ENCODE data around the gene PRKAR1B. TPM values are rescaled to one million over a fixed set of nuclear protein-coding genes. Genes with fewer than 3 reads are reported as not detected.

The PRKAR1B gene
- total and polyA plus RNA-seq, 7 experiments from 2014 or later: 16.1 to 51.4 (median 28.7) TPM

DNA sequence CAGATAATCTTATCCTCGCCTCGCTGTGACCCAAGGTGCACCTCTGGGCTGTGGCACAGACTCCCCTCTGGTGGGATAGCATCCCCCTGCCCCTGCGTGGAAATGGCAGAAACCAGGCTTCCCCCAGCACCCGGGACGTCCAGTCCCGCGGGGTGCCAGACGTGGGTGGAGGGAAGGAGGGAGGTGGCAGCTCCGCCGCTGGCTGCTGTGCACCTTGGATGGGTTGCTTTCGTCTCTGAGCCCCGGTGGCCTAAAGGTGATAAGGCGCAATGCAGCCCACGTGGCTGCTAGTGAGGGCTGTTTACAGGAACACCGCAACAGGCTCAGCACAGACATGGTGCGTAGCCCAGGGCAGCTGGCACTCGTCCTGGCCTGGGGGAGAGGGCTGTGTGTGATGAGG is 193.8 kb downstream of the PRKAR1B start:
- intact Hi-C loops (cut with micrococcal nuclease): no loop called here
- Histone ChIP-seq H3K9me3 (ENCODE audit: control insufficient read depth in 2 of 3, low read length in 3 of 3) (no peaks in the 10 kb centered on the region), H3K4me3 (ENCODE audit: low read length) (no peak overlapping the region), H3K27me3 (ENCODE audit: control insufficient read depth in 2 of 2, insufficient read depth in 2 of 2, low read length in 2 of 2) (no peaks in the 10 kb centered on the region), H3K36me3 (ENCODE audit: control insufficient read depth in 2 of 3, insufficient read depth in 3 of 3, low read length in 3 of 3) (no peaks in the 10 kb centered on the region), H3K27ac (ENCODE audit: low read depth, low read length) (no peak overlapping the region), H3K4me1 (ENCODE audit: control insufficient read depth in 2 of 2, insufficient read depth in 2 of 2, low read length in 2 of 2) (no peaks in the 10 kb centered on the region)
- no peak for DNase-seq
- Mint-ChIP-seq H3K4me1 (peaks cover 0 to 6% (median 0%) of the 10 kb centered on the region in 7 donors), H3K27ac (no peak overlapping the region), H3K36me3 (no peaks in the 10 kb centered on the region), H3K9me3 (peaks cover 0 to 1% (median 0%) of the 10 kb centered on the region in 11 donors), H3K4me3 (no peak overlapping the region), H3K27me3 (peaks cover 0 to 6% (median 0%) of the 10 kb centered on the region in 5 donors)
- ChIA-PET CTCF (no interaction called here), POLR2A (no interaction called here)
- ATAC-seq: peak; percentile 8

DNA sequence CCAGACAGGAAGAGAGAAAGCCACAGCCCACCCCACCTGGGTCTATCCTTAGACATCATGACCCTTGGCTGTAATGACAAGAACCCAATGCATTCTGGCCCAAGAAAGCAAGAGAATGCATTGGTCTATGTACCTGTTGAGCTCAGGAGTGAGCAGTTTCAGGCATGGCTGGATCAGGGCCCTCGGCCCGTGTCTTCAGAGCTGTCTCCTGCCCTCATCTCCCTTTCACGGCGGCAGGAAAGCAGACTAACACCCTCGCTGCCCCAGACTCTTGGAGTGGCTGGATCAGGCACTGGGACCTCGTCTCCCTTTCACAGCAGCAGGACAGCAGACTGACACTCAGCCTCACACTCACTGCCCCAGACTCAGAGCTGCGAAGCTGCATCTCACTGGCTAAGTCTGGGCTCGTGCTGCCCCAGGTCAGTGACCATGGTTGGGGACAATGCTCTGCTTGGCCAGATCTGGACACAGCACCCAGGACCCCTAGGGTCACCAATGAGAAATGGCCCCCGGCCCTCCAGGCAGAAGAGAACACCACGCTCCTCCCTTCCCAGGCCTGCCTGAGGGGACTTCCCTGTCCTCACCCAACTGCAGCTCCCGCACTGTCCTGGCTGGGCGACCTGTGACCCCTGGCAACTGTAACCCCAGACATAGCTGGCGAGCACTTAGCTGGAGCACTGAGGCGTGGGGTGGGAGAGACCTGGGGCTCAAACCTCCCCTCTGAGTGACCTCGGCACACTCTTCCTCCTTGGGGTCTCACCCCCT is 194.5 kb downstream of the PRKAR1B start:
- no peak for DNase-seq

DNA sequence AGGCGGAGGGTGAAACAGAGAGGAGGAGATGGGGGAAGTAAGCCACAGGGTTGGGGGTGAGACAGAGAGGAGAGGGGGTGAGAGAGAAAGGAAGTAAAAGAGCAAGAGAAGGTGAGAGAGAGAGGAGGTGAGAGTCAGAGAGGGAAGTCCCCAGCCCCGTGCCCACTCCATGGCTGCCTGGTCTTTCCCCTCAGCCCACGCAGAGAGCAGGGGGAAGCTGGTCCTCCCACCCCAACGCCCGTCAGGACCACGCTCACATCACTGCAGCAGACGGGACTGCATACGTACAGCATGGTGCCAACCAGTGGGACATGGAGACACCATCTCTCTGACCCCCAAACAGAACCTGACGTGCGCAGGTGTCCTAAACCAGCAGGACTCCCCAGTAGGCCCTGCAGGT is 195.3 kb downstream of the PRKAR1B start:
- DNase-seq (no peak), ATAC-seq (peak; percentile 20)
- POLR2A ChIA-PET: no interaction called here
- no peaks in the 10 kb centered on the region for H3K36me3 ChIP-seq (ENCODE audit: control insufficient read depth in 2 of 3, insufficient read depth in 3 of 3, low read length in 3 of 3)
- H3K27me3 ChIP-seq (ENCODE audit: control insufficient read depth in 2 of 2, insufficient read depth in 2 of 2, low read length in 2 of 2): no peaks in the 10 kb centered on the region
- H3K9me3 ChIP-seq (ENCODE audit: control insufficient read depth in 2 of 3, low read length in 3 of 3): no peaks in the 10 kb centered on the region
- H3K4me1 Mint-ChIP-seq: peaks cover 0 to 6% (median 0%) of the 10 kb centered on the region in 7 donors
- no peaks in the 10 kb centered on the region for H3K36me3 Mint-ChIP-seq
- no peak overlapping the region for H3K27ac ChIP-seq (ENCODE audit: low read depth, low read length)
- no peak overlapping the region for H3K4me3 ChIP-seq (ENCODE audit: low read length)
- H3K4me3 Mint-ChIP-seq: no peak overlapping the region
- CTCF ChIA-PET: no interaction called here
- peaks cover 0 to 1% (median 0%) of the 10 kb centered on the region in 11 donors for H3K9me3 Mint-ChIP-seq
- peaks cover 0 to 6% (median 0%) of the 10 kb centered on the region in 5 donors for H3K27me3 Mint-ChIP-seq
- intact Hi-C loops (cut with micrococcal nuclease): no loop called here
- no peaks in the 10 kb centered on the region for H3K4me1 ChIP-seq (ENCODE audit: control insufficient read depth in 2 of 2, insufficient read depth in 2 of 2, low read length in 2 of 2)
- H3K27ac Mint-ChIP-seq: no peak overlapping the region

More for the DNA sequence above, 194.5 kb downstream of the PRKAR1B start:
- Mint-ChIP-seq H3K4me1 (peaks cover 0 to 6% (median 0%) of the 10 kb centered on the region in 7 donors), H3K9me3 (peaks cover 0 to 1% (median 0%) of the 10 kb centered on the region in 11 donors), H3K27ac (peak overlapping the region in 1 of 9 donors; percentile 32), H3K27me3 (peaks cover 0 to 6% (median 0%) of the 10 kb centered on the region in 5 donors), H3K36me3 (no peaks in the 10 kb centered on the region), H3K4me3 (no peak overlapping the region)
- ChIA-PET CTCF (no interaction called here), POLR2A (no interaction called here)
- intact Hi-C loops (cut with micrococcal nuclease): no loop called here
- H3K4me3 ChIP-seq (ENCODE audit: low read length): no peak overlapping the region
- no peak overlapping the region for H3K27ac ChIP-seq (ENCODE audit: low read depth, low read length)
- H3K27me3 ChIP-seq (ENCODE audit: control insufficient read depth in 2 of 2, insufficient read depth in 2 of 2, low read length in 2 of 2): no peaks in the 10 kb centered on the region
- no peaks in the 10 kb centered on the region for H3K36me3 ChIP-seq (ENCODE audit: control insufficient read depth in 2 of 3, insufficient read depth in 3 of 3, low read length in 3 of 3)
- no peaks in the 10 kb centered on the region for H3K4me1 ChIP-seq (ENCODE audit: control insufficient read depth in 2 of 2, insufficient read depth in 2 of 2, low read length in 2 of 2)
- no peaks in the 10 kb centered on the region for H3K9me3 ChIP-seq (ENCODE audit: control insufficient read depth in 2 of 3, low read length in 3 of 3)
- ATAC-seq: no peak

DNA sequence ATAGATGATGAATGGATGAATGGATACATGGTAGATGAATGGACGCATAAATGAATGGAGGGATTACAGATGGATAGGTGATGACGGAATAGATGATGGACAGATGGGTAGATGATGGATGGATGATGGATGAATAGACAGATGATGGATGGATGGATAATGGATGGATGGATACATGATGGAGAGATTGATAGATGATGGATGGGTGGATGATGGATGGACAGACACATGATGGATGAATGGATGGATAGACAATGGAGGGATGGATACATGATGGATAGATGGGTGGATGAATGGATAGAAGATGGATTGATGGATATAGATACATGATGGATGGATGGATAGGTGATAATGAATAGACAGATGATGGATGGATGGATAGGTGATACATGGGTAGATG is 198.6 kb downstream of the PRKAR1B start:
- POLR2A ChIA-PET: no interaction called here
- Mint-ChIP-seq H3K27me3 (peaks cover 5 to 22% (median 6%) of the 10 kb centered on the region in 5 donors), H3K27ac (no peak overlapping the region), H3K4me3 (no peak overlapping the region), H3K36me3 (no peaks in the 10 kb centered on the region), H3K9me3 (no peaks in the 10 kb centered on the region), H3K4me1 (peaks cover 0 to 6% (median 0%) of the 10 kb centered on the region in 7 donors)
- no peak for DNase-seq
- H3K36me3 ChIP-seq (ENCODE audit: control insufficient read depth in 2 of 3, insufficient read depth in 3 of 3, low read length in 3 of 3): no peaks in the 10 kb centered on the region
- H3K4me3 ChIP-seq (ENCODE audit: low read length): no peak overlapping the region
- intact Hi-C loops (cut with micrococcal nuclease): loop anchor here in 1 of 2 donors (10.0 kb wide), 2 partner anchors 164 to 206 kb away; no protein-coding TSS in a partner anchor
- no peaks in the 10 kb centered on the region for H3K9me3 ChIP-seq (ENCODE audit: control insufficient read depth in 2 of 3, low read length in 3 of 3)
- no peaks in the 10 kb centered on the region for H3K27me3 ChIP-seq (ENCODE audit: control insufficient read depth in 2 of 2, insufficient read depth in 2 of 2, low read length in 2 of 2)
- CTCF ChIA-PET: no interaction called here
- no peak overlapping the region for H3K27ac ChIP-seq (ENCODE audit: low read depth, low read length)
- no peaks in the 10 kb centered on the region for H3K4me1 ChIP-seq (ENCODE audit: control insufficient read depth in 2 of 2, insufficient read depth in 2 of 2, low read length in 2 of 2)
- ATAC-seq: no peak

DNA sequence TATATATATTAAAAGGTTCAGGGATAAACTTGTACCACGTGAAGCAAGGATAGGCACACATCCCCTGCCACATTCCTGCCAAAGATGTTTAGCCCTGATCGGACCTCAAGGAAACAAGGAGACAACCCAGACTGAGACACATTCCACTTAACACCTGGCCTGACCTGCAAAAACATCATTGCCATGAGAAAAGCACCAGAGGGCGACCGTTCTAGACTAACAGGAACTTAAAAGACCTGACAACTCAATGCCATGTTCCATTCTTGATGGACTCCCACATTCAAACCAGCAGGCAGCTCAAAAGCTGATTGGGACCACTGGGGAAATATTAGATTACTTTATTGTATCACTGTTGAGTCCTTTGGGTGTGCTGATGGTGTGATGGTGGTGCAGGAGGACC is 199.4 kb downstream of the PRKAR1B start:
- Mint-ChIP-seq H3K4me3 (no peak overlapping the region), H3K9me3 (no peaks in the 10 kb centered on the region), H3K27me3 (peaks cover 5 to 27% (median 9%) of the 10 kb centered on the region in 5 donors), H3K27ac (no peak overlapping the region), H3K36me3 (no peaks in the 10 kb centered on the region), H3K4me1 (peaks cover 0 to 6% (median 0%) of the 10 kb centered on the region in 7 donors)
- no peak for ATAC-seq
- Histone ChIP-seq H3K27ac (ENCODE audit: low read depth, low read length) (no peak overlapping the region), H3K4me1 (ENCODE audit: control insufficient read depth in 2 of 2, insufficient read depth in 2 of 2, low read length in 2 of 2) (no peaks in the 10 kb centered on the region), H3K9me3 (ENCODE audit: control insufficient read depth in 2 of 3, low read length in 3 of 3) (no peaks in the 10 kb centered on the region), H3K36me3 (ENCODE audit: control insufficient read depth in 2 of 3, insufficient read depth in 3 of 3, low read length in 3 of 3) (no peaks in the 10 kb centered on the region), H3K27me3 (ENCODE audit: control insufficient read depth in 2 of 2, insufficient read depth in 2 of 2, low read length in 2 of 2) (no peaks in the 10 kb centered on the region), H3K4me3 (ENCODE audit: low read length) (no peak overlapping the region)
- POLR2A ChIA-PET: no interaction called here
- CTCF ChIA-PET: no interaction called here
- no peak for DNase-seq
- intact Hi-C loops (cut with micrococcal nuclease): loop anchor here in 1 of 2 donors (10.0 kb wide), 2 partner anchors 163 to 207 kb away; no protein-coding TSS in a partner anchor

DNA sequence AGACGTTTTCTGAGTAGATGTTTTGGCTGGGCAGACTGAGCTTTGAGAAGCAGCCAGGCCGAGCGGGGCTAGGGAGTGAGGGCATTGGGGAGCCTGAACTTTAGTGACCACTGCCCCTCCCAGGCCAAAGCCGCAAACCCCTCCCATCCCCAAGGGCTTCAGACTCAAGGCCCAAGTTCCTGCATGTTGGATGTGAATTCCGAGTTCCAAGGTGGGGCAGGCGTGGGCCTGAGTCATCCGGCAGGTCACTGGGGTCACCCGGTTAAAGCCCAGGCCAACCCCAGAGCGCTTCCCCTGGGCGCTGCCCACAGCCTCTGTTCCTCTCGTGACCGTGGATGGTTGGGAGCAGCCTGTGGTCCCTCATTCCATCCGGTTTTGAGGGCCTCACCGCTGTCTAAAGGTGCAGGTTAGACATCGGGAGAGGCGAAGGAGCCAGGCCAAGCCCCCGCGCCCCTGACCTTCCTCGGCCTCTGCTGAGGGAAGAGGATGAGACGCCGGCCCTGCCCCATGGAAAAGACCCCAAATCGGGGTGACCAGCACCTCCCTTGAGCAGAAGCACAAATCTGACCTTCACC is 200.5 kb downstream of the PRKAR1B start:
- Mint-ChIP-seq H3K9me3 (no peaks in the 10 kb centered on the region), H3K27me3 (peaks cover 5 to 31% (median 9%) of the 10 kb centered on the region in 5 donors)
- intact Hi-C loops (cut with micrococcal nuclease): loop anchor here in 1 of 2 donors (10.0 kb wide), 2 partner anchors 162 to 208 kb away; no protein-coding TSS in a partner anchor

More for the DNA sequence above, 200.5 kb downstream of the PRKAR1B start:
- Mint-ChIP-seq H3K4me3 (peak overlapping the region in 1 of 10 donors; percentile 14), H3K36me3 (no peaks in the 10 kb centered on the region), H3K4me1 (peaks cover 0 to 6% (median 0%) of the 10 kb centered on the region in 7 donors), H3K27ac (no peak overlapping the region)
- Histone ChIP-seq H3K4me1 (ENCODE audit: control insufficient read depth in 2 of 2, insufficient read depth in 2 of 2, low read length in 2 of 2) (peaks cover 0 to 4% of the 10 kb centered on the region in 2 donors), H3K36me3 (ENCODE audit: control insufficient read depth in 2 of 3, insufficient read depth in 3 of 3, low read length in 3 of 3) (no peaks in the 10 kb centered on the region), H3K4me3 (ENCODE audit: low read length) (no peak overlapping the region), H3K9me3 (ENCODE audit: control insufficient read depth in 2 of 3, low read length in 3 of 3) (no peaks in the 10 kb centered on the region), H3K27ac (ENCODE audit: low read depth, low read length) (no peak overlapping the region), H3K27me3 (ENCODE audit: control insufficient read depth in 2 of 2, insufficient read depth in 2 of 2, low read length in 2 of 2) (peaks cover 0 to 7% of the 10 kb centered on the region in 2 donors)
- POLR2A ChIA-PET: no interaction called here
- DNase-seq (no peak), ATAC-seq (no peak)
- CTCF ChIA-PET: no interaction called here

All from naive thymus-derived CD4-positive, alpha-beta T cell (primary cell).